ENCODE data around the gene ZNF232.
"Not testable (repeated sequence)": the region's sequence is repeated elsewhere in the genome, so short reads cannot be mapped to it uniquely, and the experiment has no call there.

ZNF232 gene

GRCh38 chr17:5128905-5129535 lies 17.3 kb upstream of the ZNF232 start:
- DNase-seq: no peak

- DNase-seq: not testable (repeated sequence)
These were observed 16.7 kb upstream of the ZNF232 start for GRCh38 chr17:5128387-5128786.

- DNase-seq: no peak
These were observed 16.2 kb upstream of the ZNF232 start for GRCh38 chr17:5127910-5128309.

GRCh38 chr17:5126719-5127488 lies 15.2 kb upstream of the ZNF232 start:
- DNase-seq: no peak

GRCh38 chr17:5124896-5125295 lies 13.2 kb upstream of the ZNF232 start:
- not testable (repeated sequence) for DNase-seq

GRCh38 chr17:5124125-5124760 lies 12.6 kb upstream of the ZNF232 start:
- DNase-seq: not testable (repeated sequence)

GRCh38 chr17:5123343-5124124 lies 11.9 kb upstream of the ZNF232 start:
- no peak for DNase-seq

- DNase-seq: no peak
These were observed 11.1 kb upstream of the ZNF232 start for GRCh38 chr17:5122586-5123342.

GRCh38 chr17:5122056-5122455 lies 10.4 kb upstream of the ZNF232 start:
- DNase-seq: not testable (repeated sequence)

GRCh38 chr17:5121186-5121841 lies 9.6 kb upstream of the ZNF232 start:
- DNase-seq: no peak

- not testable (repeated sequence) for DNase-seq
These were observed 8.9 kb upstream of the ZNF232 start for GRCh38 chr17:5120436-5121185.

GRCh38 chr17:5120036-5120435 lies 8.4 kb upstream of the ZNF232 start:
- DNase-seq: no peak

- no peak for DNase-seq
These were observed 6.5 kb upstream of the ZNF232 start for GRCh38 chr17:5118219-5118618.

GRCh38 chr17:5115673-5116651 lies 4.3 kb upstream of the ZNF232 start, which contains the start of gene USP6:
Gene USP6, plus strand, starts transcription at chr17:5116032. Its CDS starts 14,336 bp downstream, at chr17:5130368.
- no peak for DNase-seq

- no peak for DNase-seq
These were observed 862 bp downstream of the ZNF232 start for GRCh38 chr17:5110816-5111215.

- DNase-seq: no peak
These were observed 10.8 kb downstream of the ZNF232 start for GRCh38 chr17:5100832-5101231.

- no peak for DNase-seq
These were observed 12.4 kb downstream of the ZNF232 start for GRCh38 chr17:5099271-5099670.

- peak; percentile 17 to 33 for DNase-seq
These were observed 14.4 kb downstream of the ZNF232 start for GRCh38 chr17:5097101-5097834.

GRCh38 chr17:5096731-5097100 lies 15.0 kb downstream of the ZNF232 start:
- DNase-seq: no peak
